ENCODE measurements around the gene PDE8B.
"Not testable (repeated sequence)": the region's sequence is repeated elsewhere in the genome, so short reads cannot be mapped to it uniquely, and the experiment has no call there.

PDE8B gene

GRCh38 chr5:77461287-77461686 is 250.8 kb downstream of the PDE8B start:
- DNase-seq: no peak

GRCh38 chr5:77463905-77464304 is 253.4 kb downstream of the PDE8B start:
- no peak for DNase-seq

DNA sequence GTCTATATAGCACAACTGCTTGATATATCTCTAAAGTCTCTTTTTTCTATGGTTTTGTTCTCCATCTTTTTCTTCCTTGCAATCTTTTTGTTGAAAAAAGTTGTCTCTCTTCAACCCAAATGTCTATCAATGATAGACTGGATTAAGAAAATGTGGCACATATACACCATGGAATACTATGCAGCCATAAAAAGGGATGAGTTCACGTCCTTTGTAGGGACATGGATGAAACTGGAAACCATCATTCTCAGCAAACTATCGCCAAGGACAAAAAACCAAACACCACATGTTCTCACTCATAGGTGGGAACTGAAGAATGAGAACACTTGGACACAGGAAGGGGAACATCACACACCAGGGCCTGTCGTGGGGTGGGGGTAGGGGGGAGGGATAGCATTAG is 258.4 kb downstream of the PDE8B start:
- not testable (repeated sequence) for DNase-seq

DNA sequence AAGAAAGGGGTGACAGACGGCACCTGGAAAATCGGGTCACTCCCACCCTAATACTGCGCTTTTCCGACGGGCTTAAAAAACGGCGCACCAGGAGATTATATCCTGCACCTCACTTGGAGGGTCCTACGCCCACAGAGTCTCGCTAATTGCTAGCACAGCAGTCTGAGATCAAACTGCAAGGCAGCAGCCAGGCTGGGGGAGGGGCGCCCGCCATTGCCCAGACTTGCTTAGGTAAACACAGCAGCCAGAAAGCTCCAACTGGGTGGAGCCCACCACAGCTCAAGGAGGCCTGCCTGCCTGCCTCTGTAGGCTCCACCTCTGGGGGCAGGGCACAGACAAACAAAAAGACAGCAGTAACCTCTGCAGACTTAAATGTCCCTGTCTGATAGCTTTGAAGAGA is 264.6 kb downstream of the PDE8B start:
- not testable (repeated sequence) for DNase-seq

Data from NCI-H2171 treated with DMSO at 0.1 percent for 48 hours (cell line).